Measurements from ENCODE around the gene COL18A1.

COL18A1 gene

GRCh38 chr21:45562965-45563364 lies 158.0 kb downstream of the COL18A1 start:
- ATAC-seq, result no peak
- no peak for TF ChIP-seq ISL1 (CRISPR knock-in tag; IDR thresholded peaks at IDR 0.05)
- TF ChIP-seq PPARA (CRISPR knock-in tag; IDR thresholded peaks at IDR 0.05; ENCODE audit: borderline replicate concordance), result no peak
- no peak for TF ChIP-seq CSDC2 (CRISPR knock-in tag; IDR thresholded peaks at IDR 0.05)
- TF ChIP-seq SNAI2 (CRISPR knock-in tag; IDR thresholded peaks at IDR 0.05), result no peak
- no peak for TF ChIP-seq ARNTL (CRISPR knock-in tag; IDR thresholded peaks at IDR 0.05; ENCODE audit: borderline replicate concordance, low read depth)
- no peak for TF ChIP-seq CREB5 (CRISPR knock-in tag; IDR thresholded peaks at IDR 0.05; ENCODE audit: low read depth)
- no peak for TF ChIP-seq ZNF565 (CRISPR knock-in tag; conservative IDR thresholded peaks at IDR 0.05; ENCODE audit: low read depth)
- no peak for TF ChIP-seq OSR1 (CRISPR knock-in tag; IDR thresholded peaks at IDR 0.05)
- no peak for TF ChIP-seq ZFP3 (CRISPR knock-in tag; IDR thresholded peaks at IDR 0.05)
- TF ChIP-seq ZC3H10 (CRISPR knock-in tag; IDR thresholded peaks at IDR 0.05), result no peak
- TF ChIP-seq GLIS3 (CRISPR knock-in tag; IDR thresholded peaks at IDR 0.05), result no peak
- TF ChIP-seq ZFP30 (CRISPR knock-in tag; IDR thresholded peaks at IDR 0.05), result no peak
- no peak for TF ChIP-seq BACH2 (CRISPR knock-in tag; IDR thresholded peaks at IDR 0.05; ENCODE audit: borderline replicate concordance)
- TF ChIP-seq POU6F1 (CRISPR knock-in tag; IDR thresholded peaks at IDR 0.05; ENCODE audit: borderline replicate concordance, low read depth), result no peak
